ENCODE results near the gene HSPA4L. TPM values are rescaled to one million over a fixed set of nuclear protein-coding genes. Genes with fewer than 3 reads are reported as not detected.

The HSPA4L gene
- total and polyA plus RNA-seq, 10 of the 15 experiments (the other 5 are each of a cell fraction or from before 2014, with no cell fraction given): 8.6 to 40.5 (median 21.4) TPM

DNA sequence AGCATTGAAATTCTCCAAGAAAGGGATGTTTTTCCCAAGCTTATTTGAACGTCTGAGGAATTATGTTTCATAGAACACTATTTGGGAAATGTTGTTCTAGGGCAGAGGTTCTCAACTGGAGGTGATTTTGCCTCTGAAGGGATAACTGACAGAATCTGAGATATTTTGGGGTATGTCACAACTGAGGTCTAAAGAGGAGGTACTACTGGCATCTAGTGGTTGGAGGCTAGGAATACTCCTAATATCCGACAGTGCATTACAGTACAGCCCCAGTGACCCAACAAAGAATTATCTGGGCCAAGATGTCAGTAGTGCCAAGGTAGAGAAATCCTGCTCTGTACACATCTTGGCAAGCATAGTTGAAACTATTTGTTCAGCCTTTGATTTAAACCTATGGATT, 6.4 kb downstream of the HSPA4L start:
- Histone ChIP-seq H2AFZ (ENCODE audit: control insufficient read depth, low read depth, low read length) (no peak overlapping the region), H3K9ac (ENCODE audit: control insufficient read depth, insufficient read depth, low read length) (no peak overlapping the region), H3K4me1 (ENCODE audit: control insufficient read depth, insufficient read depth, low read length) (no peaks in the 10 kb centered on the region), H3K4me3 (no peak overlapping the region), H3K27ac (ENCODE audit: control insufficient read depth, insufficient read depth) (no peak overlapping the region), H3K4me2 (ENCODE audit: control insufficient read depth, insufficient read depth) (no peak overlapping the region), H4K20me1 (ENCODE audit: control insufficient read depth, insufficient read depth) (no peaks in the 10 kb centered on the region), H3K79me2 (ENCODE audit: control insufficient read depth, insufficient read depth, low read length) (peaks cover 72% of the 10 kb centered on the region), H3K9me3 (replicated peaks; ENCODE audit: control insufficient read depth, insufficient read depth, low read length) (no peaks in the 10 kb centered on the region; the same call in 2 of the 3 replicates), H3K36me3 (ENCODE audit: control insufficient read depth in 2 of 2, insufficient read depth in 2 of 2, low read length in 1 of 2) (no peaks in the 10 kb centered on the region), H3K27me3 (replicated peaks in 1 of 2; ENCODE audit: control insufficient read depth in 2 of 2, insufficient read depth in 2 of 2, low read length in 1 of 2) (no peaks in the 10 kb centered on the region)
- intact Hi-C loops (cut with micrococcal nuclease; ENCODE audit: unreplicated experiment): loop anchor here (5.0 kb wide), 1 partner anchor 181 kb away; no protein-coding TSS in a partner anchor
- SMC1A ChIA-PET (ENCODE audit: uncharacterized antibody, unreplicated experiment): interaction anchor here (0.6 to 3.3 kb wide), 12 partner anchors 9 to 262 kb away, joined by 3 to 17 read pairs (median 4); partner anchors contain the start of gene PLK4
- CTCF ChIA-PET: interaction anchor here (0.7 to 1.7 kb wide), 10 partner anchors 12 to 209 kb away, joined by 3 to 9 read pairs (median 3); no protein-coding TSS in a partner anchor
- peak; percentile 59 for ATAC-seq
- FAIRE-seq: no peak
- in situ Hi-C loops (cut with MboI): no loop called here
- TF ChIP-seq NFIC (IDR thresholded peaks at IDR 0.05; ENCODE audit: low read depth, low read length): no peak
- TF ChIP-seq, protein P1, sequence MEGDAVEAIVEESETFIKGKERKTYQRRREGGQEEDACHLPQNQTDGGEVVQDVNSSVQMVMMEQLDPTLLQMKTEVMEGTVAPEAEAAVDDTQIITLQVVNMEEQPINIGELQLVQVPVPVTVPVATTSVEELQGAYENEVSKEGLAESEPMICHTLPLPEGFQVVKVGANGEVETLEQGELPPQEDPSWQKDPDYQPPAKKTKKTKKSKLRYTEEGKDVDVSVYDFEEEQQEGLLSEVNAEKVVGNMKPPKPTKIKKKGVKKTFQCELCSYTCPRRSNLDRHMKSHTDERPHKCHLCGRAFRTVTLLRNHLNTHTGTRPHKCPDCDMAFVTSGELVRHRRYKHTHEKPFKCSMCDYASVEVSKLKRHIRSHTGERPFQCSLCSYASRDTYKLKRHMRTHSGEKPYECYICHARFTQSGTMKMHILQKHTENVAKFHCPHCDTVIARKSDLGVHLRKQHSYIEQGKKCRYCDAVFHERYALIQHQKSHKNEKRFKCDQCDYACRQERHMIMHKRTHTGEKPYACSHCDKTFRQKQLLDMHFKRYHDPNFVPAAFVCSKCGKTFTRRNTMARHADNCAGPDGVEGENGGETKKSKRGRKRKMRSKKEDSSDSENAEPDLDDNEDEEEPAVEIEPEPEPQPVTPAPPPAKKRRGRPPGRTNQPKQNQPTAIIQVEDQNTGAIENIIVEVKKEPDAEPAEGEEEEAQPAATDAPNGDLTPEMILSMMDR (IDR thresholded peaks at IDR 0.05 in 2 of 3, conservative IDR thresholded peaks at IDR 0.05 in 1 of 3; ENCODE audit: control insufficient read depth in 2 of 3, extremely low read depth in 1 of 3, insufficient read depth in 1 of 3, low read depth in 3 of 3, low read length in 3 of 3): peak in 2 of 3 experiments; percentile 16 to 19; a peak in 2 of 6 replicates
- BruUV-seq (replicated peaks): no TSS peak
- WGBS (ENCODE audit: insufficient coverage, insufficient replicate concordance, low lambda C conversion rate, missing lambda C conversion rate): 73% methylated on average over 2 of the region's 2 CpGs
- POLR2A ChIA-PET: interaction anchor here (1.4 kb wide), 1 partner anchor 272 kb away, joined by 3 read pairs; the partner anchor contains the start of gene LARP1B
- RAD21 ChIA-PET (ENCODE audit: unreplicated experiment): interaction anchor here (1.0 to 1.6 kb wide), 2 partner anchors 11 to 183 kb away, joined by 6 read pairs; no protein-coding TSS in a partner anchor
- no peak for DNase-seq (ENCODE audit: low read depth, low spot score)

DNA sequence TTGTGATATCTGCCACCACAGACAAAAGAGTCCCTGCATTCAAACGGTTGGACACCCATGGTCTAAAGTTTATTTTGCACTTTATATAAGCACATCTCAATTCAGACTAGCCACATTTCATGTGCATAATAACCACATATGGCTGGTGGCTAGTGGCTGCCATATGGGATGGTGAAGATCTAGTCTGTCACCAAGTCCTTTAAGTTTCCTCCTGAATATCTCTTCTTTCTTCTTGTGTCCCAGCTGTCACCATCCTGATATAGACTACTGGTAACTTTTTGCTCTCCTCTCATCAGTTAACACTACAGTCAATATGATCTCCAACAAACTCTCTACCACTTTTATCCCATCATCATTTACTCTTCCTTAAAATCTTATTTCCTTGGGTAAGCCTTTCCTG, 9.3 kb downstream of the HSPA4L start:
- Histone ChIP-seq H2AFZ (ENCODE audit: control insufficient read depth, low read depth, low read length) (no peak overlapping the region), H3K9me3 (replicated peaks; ENCODE audit: control insufficient read depth, insufficient read depth, low read length) (no peaks in the 10 kb centered on the region; the same call in 2 of the 3 replicates), H3K4me1 (ENCODE audit: control insufficient read depth, insufficient read depth, low read length) (no peaks in the 10 kb centered on the region), H3K79me2 (ENCODE audit: control insufficient read depth, insufficient read depth, low read length) (peaks cover 48% of the 10 kb centered on the region), H3K9ac (ENCODE audit: control insufficient read depth, insufficient read depth, low read length) (no peak overlapping the region), H3K4me3 (no peak overlapping the region), H3K4me2 (ENCODE audit: control insufficient read depth, insufficient read depth) (no peak overlapping the region), H3K36me3 (ENCODE audit: control insufficient read depth in 2 of 2, insufficient read depth in 2 of 2, low read length in 1 of 2) (peaks cover 0 to 3% of the 10 kb centered on the region in 2 experiments; a peak in 1 of 4 replicates), H3K27me3 (replicated peaks in 1 of 2; ENCODE audit: control insufficient read depth in 2 of 2, insufficient read depth in 2 of 2, low read length in 1 of 2) (no peaks in the 10 kb centered on the region), H3K27ac (ENCODE audit: control insufficient read depth, insufficient read depth) (no peak overlapping the region), H4K20me1 (ENCODE audit: control insufficient read depth, insufficient read depth) (no peaks in the 10 kb centered on the region)
- FAIRE-seq: no peak
- RAD21 ChIA-PET (ENCODE audit: unreplicated experiment): no interaction called here
- 40% methylated on average over 1 of the region's 1 CpG for WGBS (ENCODE audit: insufficient coverage, insufficient replicate concordance, low lambda C conversion rate, missing lambda C conversion rate)
- ATAC-seq: peak; percentile 27
- BruUV-seq (replicated peaks): no TSS peak
- in situ Hi-C loops (cut with MboI) (no loop called here), intact Hi-C loops (cut with micrococcal nuclease; ENCODE audit: unreplicated experiment) (no loop called here)
- SMC1A ChIA-PET (ENCODE audit: uncharacterized antibody, unreplicated experiment): interaction anchor here (0.8 to 1.7 kb wide), 2 partner anchors 8 to 15 kb away, joined by 3 to 5 read pairs; no protein-coding TSS in a partner anchor
- CTCF ChIA-PET: interaction anchor here (0.6 kb wide), 1 partner anchor 15 kb away, joined by 4 read pairs; no protein-coding TSS in a partner anchor
- TF ChIP-seq RB1 (IDR thresholded peaks at IDR 0.05; ENCODE audit: borderline replicate concordance) (no peak), NR2C2 (IDR thresholded peaks at IDR 0.05; ENCODE audit: borderline replicate concordance, control insufficient read depth, insufficient read length, low read depth) (no peak), ETV6 (conservative IDR thresholded peaks at IDR 0.05 in 1 of 2, IDR thresholded peaks at IDR 0.05 in 1 of 2; ENCODE audit: borderline replicate concordance in 1 of 2, low read depth in 1 of 2) (no peak), SMAD1 (IDR thresholded peaks at IDR 0.05; ENCODE audit: low read depth, partially characterized antibody) (no peak)
- TF ChIP-seq, protein P2, sequence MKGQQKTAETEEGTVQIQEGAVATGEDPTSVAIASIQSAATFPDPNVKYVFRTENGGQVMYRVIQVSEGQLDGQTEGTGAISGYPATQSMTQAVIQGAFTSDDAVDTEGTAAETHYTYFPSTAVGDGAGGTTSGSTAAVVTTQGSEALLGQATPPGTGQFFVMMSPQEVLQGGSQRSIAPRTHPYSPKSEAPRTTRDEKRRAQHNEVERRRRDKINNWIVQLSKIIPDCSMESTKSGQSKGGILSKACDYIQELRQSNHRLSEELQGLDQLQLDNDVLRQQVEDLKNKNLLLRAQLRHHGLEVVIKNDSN (IDR thresholded peaks at IDR 0.05; ENCODE audit: borderline replicate concordance, extremely low read length, insufficient read depth, low read depth, low read length): no peak
- TF ChIP-seq, protein P3, sequence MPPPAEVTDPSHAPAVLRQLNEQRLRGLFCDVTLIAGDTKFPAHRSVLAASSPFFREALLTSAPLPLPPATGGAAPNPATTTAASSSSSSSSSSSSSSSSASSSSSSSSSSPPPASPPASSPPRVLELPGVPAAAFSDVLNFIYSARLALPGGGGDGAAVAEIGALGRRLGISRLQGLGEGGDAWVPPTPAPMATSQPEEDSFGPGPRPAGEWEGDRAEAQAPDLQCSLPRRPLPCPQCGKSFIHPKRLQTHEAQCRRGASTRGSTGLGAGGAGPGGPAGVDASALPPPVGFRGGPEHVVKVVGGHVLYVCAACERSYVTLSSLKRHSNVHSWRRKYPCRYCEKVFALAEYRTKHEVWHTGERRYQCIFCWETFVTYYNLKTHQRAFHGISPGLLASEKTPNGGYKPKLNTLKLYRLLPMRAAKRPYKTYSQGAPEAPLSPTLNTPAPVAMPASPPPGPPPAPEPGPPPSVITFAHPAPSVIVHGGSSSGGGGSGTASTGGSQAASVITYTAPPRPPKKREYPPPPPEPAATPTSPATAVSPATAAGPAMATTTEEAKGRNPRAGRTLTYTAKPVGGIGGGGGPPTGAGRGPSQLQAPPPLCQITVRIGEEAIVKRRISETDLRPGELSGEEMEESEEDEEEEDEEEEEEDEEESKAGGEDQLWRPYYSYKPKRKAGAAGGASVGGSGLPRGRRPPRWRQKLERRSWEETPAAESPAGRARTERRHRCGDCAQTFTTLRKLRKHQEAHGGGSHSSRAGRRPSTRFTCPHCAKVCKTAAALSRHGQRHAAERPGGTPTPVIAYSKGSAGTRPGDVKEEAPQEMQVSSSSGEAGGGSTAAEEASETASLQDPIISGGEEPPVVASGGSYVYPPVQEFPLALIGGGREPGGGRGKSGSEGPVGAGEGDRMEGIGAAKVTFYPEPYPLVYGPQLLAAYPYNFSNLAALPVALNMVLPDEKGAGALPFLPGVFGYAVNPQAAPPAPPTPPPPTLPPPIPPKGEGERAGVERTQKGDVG (CRISPR knock-in tag; IDR thresholded peaks at IDR 0.05): no peak
- POLR2A ChIA-PET: no interaction called here
- DNase-seq (ENCODE audit: low read depth, low spot score): no peak
